ENCODE measurements around the gene TMTC1. TPM values are rescaled to one million over a fixed set of nuclear protein-coding genes. Genes with fewer than 3 reads are reported as not detected.

The TMTC1 gene
- total RNA-seq, 1 experiment from 2014 or later = 136 TPM

DNA sequence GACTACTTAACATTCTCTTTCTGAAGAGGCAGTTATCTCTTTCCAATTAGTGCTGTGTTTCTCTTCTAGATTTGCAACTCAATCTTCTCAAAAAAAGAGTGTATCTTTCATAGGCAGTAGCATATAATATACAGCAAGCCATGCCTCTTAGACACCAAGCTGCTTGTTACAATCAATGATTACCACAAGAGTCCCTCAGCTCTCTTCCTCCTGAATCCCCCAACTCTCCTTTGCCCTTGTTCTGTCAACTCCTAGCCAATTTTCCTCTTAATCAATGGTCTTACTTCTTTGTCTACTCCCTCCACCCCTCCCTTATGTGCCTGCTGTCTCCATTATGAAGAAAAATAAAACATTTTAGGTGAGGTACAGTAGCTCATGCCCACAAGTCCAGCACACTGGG is 2.6 kb downstream of the TMTC1 start:
- peak; percentile 14 for DNase-seq (ENCODE audit: low read depth)

DNA sequence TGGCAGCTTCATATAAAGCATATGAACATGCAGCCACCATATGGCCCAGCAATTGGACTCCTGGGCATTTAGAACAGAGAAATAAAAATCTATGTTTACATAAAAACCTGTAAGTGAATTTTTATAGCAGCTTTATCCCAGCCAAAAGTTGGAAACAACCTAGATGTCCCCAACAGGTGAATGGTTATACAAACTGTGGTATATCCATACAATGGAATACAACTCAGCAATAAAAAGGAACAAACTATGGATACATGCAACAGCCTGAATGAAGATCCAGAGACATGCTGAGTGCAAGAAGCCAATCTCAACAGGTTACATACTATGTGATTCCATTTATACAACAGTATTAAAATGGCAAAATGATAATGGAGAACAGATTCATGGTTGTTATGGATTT is 3.7 kb downstream of the TMTC1 start:
- DNase-seq (ENCODE audit: low read depth) = no peak

DNA sequence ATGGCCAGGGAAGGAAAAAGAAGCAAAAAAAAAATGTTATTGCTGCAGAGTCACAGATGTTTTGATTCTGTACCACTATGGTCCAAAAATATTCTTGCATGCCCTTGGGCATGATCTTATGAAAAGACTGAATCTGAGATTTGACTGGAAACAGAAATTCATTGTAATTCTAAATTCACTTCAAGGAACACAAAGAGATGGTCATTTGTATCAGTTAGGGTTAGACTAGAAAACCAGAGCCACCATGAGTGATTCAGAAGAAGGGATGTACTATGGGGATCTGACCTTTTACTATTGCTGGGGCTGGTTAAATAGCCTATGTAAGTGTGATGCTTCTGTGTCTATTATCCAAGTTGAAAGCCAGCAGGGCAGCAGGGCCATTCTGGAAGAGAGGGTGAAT is 5.2 kb downstream of the TMTC1 start:
- no peak for DNase-seq (ENCODE audit: low read depth)

DNA sequence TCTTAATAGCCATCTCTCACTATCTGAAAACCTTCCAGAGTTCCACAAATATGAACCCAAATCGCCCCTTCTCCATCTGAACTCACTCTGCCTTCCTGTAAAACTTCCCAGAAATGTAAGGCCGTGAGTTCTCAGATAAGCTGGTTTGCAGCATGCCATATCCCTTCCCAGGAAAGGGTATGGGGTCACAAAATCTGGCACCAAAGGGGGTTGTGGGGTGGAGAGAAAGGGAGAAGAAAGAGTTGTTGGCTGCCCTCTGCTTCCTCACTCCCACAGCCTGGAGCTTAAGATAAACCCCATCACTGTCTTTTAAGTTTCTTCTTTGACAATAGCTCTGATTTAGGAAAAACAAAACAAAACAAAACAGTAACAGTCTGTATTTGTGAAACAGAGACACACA is 10.7 kb downstream of the TMTC1 start:
- DNase-seq (ENCODE audit: low read depth) = no peak

DNA sequence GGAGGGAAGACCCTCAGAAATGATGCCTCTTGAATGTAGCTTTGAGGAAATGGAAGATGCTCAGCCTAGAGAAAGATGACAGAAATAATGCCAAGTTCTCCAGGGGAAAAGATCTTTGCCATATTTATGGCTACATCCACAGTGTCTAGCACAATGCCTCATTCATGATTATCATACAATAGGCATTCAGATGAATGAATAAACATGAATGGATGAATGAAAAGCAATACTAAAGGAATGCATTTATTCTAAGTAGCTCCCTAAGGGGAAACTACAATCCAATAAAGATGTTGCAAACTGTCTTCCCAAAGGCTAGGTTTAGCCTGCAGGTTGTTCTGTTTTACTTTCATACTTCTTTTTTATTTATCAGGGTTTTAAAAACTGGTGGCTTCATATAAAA is 12.0 kb downstream of the TMTC1 start:
- no peak for DNase-seq (ENCODE audit: low read depth)

DNA sequence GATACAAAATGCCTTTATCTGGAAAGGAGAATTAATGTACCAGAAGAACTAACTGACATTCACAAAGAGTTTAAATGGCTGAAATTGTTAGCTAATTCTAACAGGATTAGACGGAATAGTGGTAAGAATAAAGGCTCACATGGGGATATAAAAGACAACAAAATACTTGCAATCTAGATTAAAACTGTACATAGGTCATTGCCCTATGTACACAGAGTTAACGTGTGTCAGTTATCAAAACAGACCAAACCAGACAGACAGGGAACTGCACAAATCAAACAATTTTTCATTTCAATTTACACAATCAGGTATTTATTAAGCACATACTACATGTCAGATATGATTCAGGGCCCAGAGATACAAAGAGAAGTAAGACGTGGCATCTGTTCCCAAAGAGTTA is 12.6 kb downstream of the TMTC1 start:
- DNase-seq (ENCODE audit: low read depth) = no peak

DNA sequence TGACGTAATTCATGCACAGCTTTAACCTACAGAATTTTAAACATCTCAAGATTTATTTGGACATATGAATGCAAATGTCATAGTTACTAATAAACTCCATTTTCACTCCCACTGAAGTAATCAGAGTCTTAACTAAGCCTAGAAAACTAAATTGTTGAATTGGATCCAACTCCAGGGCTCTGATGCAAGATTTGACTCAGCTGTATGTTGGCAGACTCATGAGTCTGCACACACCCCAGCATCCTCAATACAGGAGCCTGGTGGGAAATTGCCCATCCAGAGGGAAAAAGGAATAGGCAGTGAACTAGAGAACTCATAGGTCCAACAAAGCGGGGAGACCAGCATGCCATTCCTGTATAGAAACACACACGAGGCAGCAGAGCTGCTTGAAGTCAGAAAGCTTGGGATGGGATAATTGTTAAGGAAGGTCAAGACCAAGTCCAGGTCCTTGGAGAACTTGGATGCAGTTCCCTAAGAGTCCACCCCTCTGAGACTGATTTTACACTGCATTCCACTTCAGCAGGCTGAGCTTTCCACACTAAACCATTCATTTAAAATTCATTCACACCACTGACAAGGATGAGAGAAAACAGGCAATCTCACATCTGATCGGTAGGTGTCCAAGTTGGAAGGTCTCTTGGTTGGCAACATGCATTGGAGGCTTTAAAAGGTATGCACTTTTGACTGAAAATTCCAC is 14.4 kb downstream of the TMTC1 start:
- DNase-seq (ENCODE audit: low read depth) = peak; percentile 83

DNA sequence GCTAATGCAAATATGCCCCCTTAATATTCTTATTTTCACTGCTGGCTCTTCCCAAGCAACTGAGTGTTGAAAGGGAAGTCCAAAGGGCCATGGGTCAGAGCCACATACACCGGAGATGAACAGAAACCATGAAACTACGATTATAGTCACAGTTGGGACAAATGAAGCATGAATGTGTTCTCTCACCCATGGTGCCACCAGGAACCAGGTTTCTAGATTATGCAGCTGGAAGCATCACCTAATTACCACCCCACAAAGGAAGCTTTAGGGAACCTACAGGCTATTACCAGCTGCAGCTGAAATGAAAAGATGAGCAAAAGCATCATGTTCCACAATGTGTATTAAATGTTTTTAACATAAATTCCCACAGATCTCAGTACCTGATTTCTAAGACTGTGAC is 15.4 kb downstream of the TMTC1 start:
- DNase-seq (ENCODE audit: low read depth) = no peak

DNA sequence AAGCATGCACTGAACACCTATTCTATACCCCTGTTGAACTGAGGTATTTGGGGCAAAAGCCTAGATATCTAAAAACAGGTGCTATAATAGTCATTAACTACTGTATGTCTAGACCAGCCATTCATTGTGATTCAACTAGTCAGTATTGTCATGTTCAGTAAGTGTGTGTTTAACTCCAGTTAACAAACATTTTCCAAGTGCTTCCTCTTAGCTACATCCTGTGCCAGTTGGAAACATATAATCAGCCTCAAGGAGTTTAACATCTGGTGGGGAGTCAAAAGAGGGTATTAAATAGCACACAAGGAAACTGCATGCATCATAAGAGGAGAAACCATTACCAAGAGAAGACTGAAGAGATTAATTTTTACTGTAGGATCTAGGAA is 20.4 kb downstream of the TMTC1 start:
- no peak for DNase-seq (ENCODE audit: low read depth)

DNA sequence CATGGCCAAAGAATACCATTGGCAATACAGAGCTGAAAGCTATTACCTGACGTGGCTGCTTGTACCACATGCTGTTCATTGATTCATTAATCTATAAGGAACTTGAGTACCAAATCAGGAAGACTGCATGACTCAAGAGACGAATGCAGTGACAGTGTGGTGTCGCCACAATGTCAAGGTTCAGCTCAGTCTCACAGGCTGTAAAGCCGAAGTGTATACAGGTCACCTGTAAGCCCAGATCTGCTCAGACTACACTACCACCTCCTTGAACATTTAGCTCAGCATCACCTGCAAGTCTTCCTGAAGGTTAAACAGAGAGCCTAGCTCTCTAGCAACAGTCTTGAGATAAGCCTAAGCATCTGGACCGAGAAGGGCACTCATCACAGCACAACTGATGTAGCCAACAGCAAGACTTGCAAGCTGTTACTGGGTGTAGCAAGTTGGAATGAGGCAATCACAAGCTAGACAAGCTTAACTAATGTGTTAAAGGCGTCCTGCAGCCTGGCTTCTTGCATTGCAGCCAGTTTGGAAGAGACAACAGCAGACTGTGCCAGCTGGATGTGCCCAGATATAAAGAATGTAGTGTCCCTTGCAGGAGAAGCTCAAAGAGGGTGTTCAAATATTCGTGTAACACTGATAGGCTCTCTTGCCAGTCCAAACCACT is 21.0 kb downstream of the TMTC1 start:
- DNase-seq (ENCODE audit: low read depth) = no peak

DNA sequence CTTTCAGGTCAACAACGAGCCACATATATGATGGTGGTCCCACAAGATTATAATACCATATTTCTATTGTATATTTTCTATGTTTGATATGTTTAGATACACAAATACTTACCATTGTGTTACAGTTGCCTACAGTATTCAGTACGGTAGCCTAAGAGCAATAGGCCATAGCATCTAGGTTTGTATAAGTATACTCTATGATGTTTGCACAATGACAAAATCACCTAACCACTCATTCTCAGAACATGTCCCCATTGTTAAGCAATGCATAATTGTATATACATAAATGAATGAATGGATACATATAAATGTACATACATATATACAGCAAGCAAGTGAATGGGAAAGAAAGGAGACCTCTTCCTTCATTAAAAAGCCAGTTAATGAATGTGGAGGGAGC is 23.8 kb downstream of the TMTC1 start:
- no peak for DNase-seq (ENCODE audit: low read depth)

DNA sequence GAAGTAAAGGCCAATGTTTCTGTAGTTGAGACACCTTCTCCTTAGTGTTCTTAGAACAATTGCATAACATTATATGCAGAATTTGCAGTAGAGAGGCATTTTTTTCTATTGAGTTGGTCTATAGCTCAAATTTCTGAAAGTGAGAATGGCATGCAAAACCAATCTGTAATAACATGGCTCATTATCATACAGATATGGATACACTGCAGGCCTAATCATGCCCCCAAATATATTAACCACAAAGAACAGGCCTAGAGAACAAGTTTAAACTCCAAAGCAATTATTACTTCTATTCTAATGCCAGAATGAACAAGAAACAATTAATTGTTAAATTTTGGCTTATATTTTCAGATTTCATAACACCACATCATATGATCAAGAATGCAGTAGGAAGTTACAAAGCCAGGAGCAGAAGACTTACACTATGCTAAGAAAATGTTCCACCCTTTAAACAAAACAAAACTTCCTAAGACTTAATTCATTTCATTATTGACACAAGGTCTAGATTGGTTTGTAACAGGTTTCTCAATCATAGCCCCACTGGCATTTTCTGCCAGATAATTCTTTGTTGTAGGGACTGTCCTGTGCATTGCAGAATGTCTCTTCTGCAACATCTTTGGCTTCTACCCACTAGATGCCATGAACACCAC is 26.9 kb downstream of the TMTC1 start:
- DNase-seq (ENCODE audit: low read depth) = no peak

DNA sequence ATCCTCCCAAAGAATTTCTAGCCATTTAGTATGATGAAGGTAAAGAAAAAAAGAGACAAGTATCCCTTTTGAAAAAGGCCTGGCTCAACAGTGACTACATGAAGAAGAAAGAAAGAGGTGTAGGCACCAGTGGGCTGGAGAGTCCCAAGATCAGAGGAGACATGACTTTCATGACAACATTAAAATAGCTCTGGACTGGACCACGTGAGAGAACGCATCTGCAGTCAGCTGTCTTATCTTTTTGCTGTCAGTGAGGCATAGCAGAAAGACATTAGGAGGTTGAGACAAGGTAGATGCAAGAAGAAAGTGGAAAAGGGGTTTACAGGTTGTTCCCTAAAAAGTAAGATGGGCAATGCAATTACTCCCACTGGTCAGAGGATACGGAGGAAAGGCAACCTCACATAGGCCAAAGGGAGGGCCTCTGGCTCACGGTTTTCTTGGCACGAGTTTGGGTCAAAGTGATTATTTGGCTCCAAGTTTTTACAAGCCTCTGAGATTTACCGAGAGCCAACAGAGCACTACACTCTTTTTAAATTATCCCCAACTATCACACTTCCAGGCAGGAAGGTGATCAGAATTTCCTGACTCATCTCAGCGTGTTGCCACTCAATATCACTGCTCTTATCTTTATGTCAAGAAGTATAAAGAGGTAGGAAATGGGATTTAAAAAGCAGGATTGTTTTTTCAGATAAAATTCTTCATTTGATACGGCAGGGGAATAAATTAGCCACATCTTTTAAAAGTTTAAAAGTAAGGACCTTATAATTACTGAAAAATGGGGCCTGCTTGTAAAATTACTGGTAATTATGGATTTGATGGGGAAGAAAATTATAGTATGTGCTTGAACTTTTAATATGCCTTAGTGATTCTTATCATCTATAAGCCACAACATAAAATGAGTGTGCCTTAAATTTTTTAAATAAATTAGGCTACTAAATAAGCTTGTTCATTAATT is 29.2 kb downstream of the TMTC1 start:
- DNase-seq (ENCODE audit: low read depth) = no peak

DNA sequence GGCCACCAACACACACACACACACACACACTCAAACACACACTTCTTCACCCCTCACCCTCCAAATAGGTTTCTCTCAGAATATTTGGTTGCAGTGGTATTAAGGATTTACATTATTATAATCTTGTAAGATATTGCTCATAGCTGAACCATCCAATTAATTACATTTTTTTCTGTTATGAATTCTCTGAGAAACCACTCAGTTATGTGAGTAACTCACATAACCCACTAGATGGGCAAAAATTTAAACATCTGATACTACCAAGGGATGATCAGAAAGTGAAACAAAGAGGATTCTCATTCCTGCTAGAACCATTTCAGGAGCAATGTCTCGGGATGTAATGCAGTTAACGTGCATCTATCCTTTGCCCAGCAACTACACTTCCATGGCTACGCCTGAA is 31.6 kb downstream of the TMTC1 start:
- DNase-seq (ENCODE audit: low read depth) = peak; percentile 49

DNA sequence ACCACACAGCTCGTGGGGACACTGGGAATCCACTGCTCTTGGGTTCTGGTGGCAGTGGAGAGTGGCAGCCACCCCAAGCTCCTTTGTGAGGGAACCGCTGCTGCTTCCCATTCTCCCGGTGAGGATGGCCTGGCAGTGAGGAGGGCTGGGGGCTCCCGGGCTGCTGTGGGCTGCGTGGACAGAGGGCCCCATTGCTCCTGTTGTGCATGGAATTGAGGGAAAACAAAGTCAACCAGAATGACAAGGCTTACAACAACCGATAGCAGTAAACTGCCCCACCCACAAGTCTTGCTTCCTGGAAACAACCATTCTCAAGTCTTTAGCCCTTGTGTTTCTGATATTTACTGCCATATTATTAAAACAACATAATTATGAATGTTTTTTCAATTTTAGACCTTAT is 32.1 kb downstream of the TMTC1 start:
- no peak for DNase-seq (ENCODE audit: low read depth)

DNA sequence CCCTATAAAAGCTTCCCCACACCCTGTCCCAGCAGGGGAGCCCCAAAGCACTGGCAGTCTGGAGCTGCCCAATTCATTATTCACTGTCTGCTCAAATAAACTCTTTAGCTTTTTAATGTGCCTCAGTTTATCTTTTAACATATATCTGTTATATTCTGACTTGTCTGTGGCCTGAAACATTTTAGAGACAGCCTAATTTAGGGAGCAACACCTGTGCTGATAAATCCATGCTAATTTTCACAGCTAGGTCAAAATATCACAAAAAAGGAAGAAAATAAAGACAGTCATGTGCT is 32.9 kb downstream of the TMTC1 start:
- no peak for DNase-seq (ENCODE audit: low read depth)

DNA sequence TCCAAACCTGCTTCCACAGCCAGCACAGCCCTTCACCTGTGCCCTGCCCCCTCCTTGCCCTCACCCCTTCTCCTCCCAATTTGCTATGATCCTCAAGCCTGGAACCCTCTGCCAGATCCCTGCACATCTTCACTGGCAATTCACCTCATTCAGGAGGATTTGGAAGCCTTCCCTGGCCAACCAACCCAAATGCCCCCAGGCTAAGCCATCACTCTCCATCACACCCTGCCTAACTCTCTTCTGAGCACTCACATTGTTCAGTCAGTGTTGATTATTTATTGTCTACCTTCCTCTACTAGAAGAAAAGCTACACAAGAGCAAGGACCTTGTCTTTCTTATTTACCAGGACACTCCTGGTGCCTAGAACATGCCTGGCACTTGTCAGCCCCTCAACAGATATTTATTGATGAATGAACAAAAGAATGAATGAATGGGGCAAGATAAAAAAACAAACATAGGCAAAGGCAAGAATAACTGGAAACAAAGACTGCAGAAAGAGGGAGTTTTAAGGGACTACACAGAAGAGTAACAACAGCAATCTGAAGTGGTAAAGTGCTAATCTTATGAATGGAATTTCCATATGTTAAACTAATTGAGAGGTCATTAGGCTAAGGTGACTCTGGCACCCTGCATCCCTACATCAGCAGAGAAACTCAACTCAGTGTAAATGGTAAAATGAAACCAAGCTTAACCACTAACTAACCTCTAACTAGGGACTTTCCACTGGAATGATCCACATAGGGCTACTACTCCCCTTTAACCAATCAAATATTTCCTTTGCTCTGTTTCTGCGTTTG is 33.4 kb downstream of the TMTC1 start:
- DNase-seq (ENCODE audit: low read depth) = no peak

DNA sequence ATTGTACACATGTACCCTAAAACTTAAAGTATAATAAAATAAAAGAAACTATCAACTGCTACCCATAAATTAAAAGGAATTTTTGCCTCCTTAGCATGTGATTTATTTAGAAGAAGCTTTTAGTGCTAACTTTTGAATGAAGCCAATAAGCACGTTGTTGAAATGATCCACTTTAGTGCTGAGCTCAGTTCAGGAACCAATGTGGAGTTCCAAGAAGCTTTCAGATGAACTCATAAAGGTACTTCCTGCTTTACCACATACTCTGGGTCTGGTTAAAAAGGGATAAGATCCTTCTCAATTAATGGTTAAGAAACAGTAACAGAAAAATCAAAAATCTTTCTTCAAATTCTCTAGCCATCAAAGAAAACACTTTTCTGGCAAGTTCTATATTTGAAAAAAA is 39.4 kb downstream of the TMTC1 start:
- peak; percentile 43 for DNase-seq (ENCODE audit: low read depth)

DNA sequence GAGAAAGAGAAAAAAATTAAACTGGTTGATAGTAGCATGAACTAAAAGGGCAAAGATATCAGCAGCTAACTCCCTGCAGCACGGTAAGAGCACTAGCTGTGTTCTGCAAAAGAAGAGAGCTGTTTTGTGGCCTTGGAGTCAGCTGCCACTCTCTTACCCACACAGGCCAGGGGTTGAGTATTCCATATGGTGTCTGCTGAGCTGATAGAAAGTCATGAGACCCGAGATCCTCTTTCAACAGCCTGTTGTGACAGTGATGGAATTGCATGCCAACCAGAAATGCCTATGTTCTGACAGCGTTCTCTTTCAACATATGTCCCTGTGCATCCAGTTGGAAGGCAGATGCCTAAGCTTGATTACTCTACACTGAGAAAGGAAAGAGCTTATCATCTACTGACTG is 39.9 kb downstream of the TMTC1 start:
- peak; percentile 99 for DNase-seq (ENCODE audit: low read depth)

DNA sequence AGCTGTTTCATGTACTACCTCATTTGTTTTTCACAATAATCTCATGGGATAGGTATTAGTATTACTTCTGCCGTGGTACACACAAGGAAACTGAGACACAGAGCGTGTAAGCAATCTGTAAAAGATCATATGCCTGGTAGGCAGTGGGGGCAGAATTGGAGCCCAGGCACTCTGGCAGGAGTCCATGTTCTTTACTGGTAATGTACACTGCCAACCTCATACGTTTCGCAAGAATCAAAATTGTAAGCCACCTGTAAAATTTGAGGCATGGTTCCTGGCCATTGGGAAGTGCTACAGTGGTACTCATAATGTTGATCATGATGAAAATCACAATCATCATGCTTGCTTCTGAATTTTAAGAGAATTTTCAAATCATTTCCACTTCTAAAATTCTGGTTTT is 40.7 kb downstream of the TMTC1 start:
- peak; percentile 35 for DNase-seq (ENCODE audit: low read depth)

DNA sequence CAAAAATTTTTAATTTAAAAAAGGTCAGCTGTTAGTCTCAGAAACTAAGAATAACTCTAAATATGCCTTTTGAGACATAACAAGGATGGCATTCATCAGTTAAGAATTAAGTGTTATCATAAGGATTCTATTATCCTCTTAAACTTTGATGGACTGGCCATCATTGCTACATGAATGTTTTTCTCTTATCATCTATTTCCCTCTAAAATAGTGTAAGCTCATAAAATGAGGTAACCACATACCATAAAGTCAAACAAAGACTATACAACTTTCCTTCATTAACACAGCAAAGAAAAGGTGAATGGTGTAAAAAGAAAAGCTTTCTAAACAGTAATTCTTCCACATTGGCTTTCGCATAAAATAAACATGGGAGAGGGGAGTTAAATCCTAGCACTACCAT is 41.1 kb downstream of the TMTC1 start:
- no peak for DNase-seq (ENCODE audit: low read depth)

Data from LHCN-M2 (cell line).